Urinary bladder (tissue), 2 donors: ENCODE results near the gene CD37. TPM values are rescaled to one million over a fixed set of nuclear protein-coding genes. Genes with fewer than 3 reads are reported as not detected.

Experiments
- polyA plus RNA-seq: library from polyadenylated mRNA; stranded (reverse); fragments of 200-250 nt; gene quantifications from one replicate; pipeline ENCODE4 v1.2.3, GENCODE V29; 2013
- small RNA-seq: library from RNA; depleted of rRNA; stranded (forward); fragments of <200 nt; gene quantifications from one replicate; pipeline ENCODE3, GENCODE V24; 2014
- total RNA-seq: library from RNA; depleted of rRNA; stranded (reverse); fragments of >200 nt; gene quantifications from one replicate; pipeline ENCODE4 v1.2.3, GENCODE V29; 2014
- donor health status: healthy.

Gene CD37
- total and polyA plus RNA-seq, 2 donors = 6.5 to 12.4 TPM

Small RNA genes within 50 kb of the gene (small RNA-seq; reads per million reads assigned to genes)
- gene MIR4324 = not detected

Other genes starting within 250 kb of the CD37 start
- 166 TPM for gene SNRNP70, start 250.0 kb upstream of the CD37 start, total RNA-seq
- 191 TPM for gene SNRNP70, start 250.0 kb upstream of the CD37 start, polyA plus RNA-seq
- 4.7 TPM for gene LIN7B, start 221.0 kb upstream of the CD37 start, total RNA-seq
- gene LIN7B, start 221.0 kb upstream of the CD37 start, polyA plus RNA-seq = 18.5 TPM
- not detected for gene C19orf73, start 216.3 kb upstream of the CD37 start, total RNA-seq
- gene C19orf73, start 216.3 kb upstream of the CD37 start, polyA plus RNA-seq = 1.6 TPM
- gene PPFIA3, start 215.9 kb upstream of the CD37 start, total RNA-seq = 5.2 TPM
- 12.2 TPM for gene PPFIA3, start 215.9 kb upstream of the CD37 start, polyA plus RNA-seq
- gene HRC, start 180.0 kb upstream of the CD37 start, total RNA-seq = 5.2 TPM
- gene HRC, start 180.0 kb upstream of the CD37 start, polyA plus RNA-seq = 3.8 TPM
- 18.0 TPM for gene TRPM4, start 177.6 kb upstream of the CD37 start, total RNA-seq
- 18.8 TPM for gene TRPM4, start 177.6 kb upstream of the CD37 start, polyA plus RNA-seq
- gene SLC6A16, start 10.2 kb upstream of the CD37 start, total RNA-seq = 0.26 TPM
- 2.0 TPM for gene SLC6A16, start 10.2 kb upstream of the CD37 start, polyA plus RNA-seq
- gene TEAD2, start 27.0 kb downstream of the CD37 start, total RNA-seq = 21.1 TPM
- gene TEAD2, start 27.0 kb downstream of the CD37 start, polyA plus RNA-seq = 54.8 TPM
- not detected for gene DKKL1, start 28.5 kb downstream of the CD37 start, total RNA-seq
- 0.46 TPM for gene DKKL1, start 28.5 kb downstream of the CD37 start, polyA plus RNA-seq
- gene KASH5, start 52.8 kb downstream of the CD37 start, total RNA-seq = not detected
- not detected for gene KASH5, start 52.8 kb downstream of the CD37 start, polyA plus RNA-seq
- gene PTH2, start 88.0 kb downstream of the CD37 start, total RNA-seq = not detected
- not detected for gene PTH2, start 88.0 kb downstream of the CD37 start, polyA plus RNA-seq
- gene GFY, start 90.0 kb downstream of the CD37 start, total RNA-seq = not detected
- not detected for gene GFY, start 90.0 kb downstream of the CD37 start, polyA plus RNA-seq
- 0.85 TPM for gene SLC17A7, start 106.1 kb downstream of the CD37 start, total RNA-seq
- 2.1 TPM for gene SLC17A7, start 106.1 kb downstream of the CD37 start, polyA plus RNA-seq
- 49.6 TPM for gene PIH1D1, start 116.4 kb downstream of the CD37 start, total RNA-seq
- 69.6 TPM for gene PIH1D1, start 116.4 kb downstream of the CD37 start, polyA plus RNA-seq
- 14.2 TPM for gene ALDH16A1, start 117.8 kb downstream of the CD37 start, total RNA-seq
- gene ALDH16A1, start 117.8 kb downstream of the CD37 start, polyA plus RNA-seq = 34.7 TPM
- gene FLT3LG, start 138.8 kb downstream of the CD37 start, total RNA-seq = 3.4 TPM
- 18.8 TPM for gene FLT3LG, start 138.8 kb downstream of the CD37 start, polyA plus RNA-seq
- 2,198 TPM for gene RPL13A, start 152.2 kb downstream of the CD37 start, total RNA-seq
- gene RPL13A, start 152.2 kb downstream of the CD37 start, polyA plus RNA-seq = 3,726 TPM
- 1,853 TPM for gene RPS11, start 161.0 kb downstream of the CD37 start, total RNA-seq
- 3,946 TPM for gene RPS11, start 161.0 kb downstream of the CD37 start, polyA plus RNA-seq
- gene FCGRT, start 177.3 kb downstream of the CD37 start, total RNA-seq = 118 TPM
- 200 TPM for gene FCGRT, start 177.3 kb downstream of the CD37 start, polyA plus RNA-seq
- 50.2 TPM for gene RCN3, start 192.6 kb downstream of the CD37 start, total RNA-seq
- gene RCN3, start 192.6 kb downstream of the CD37 start, polyA plus RNA-seq = 31.2 TPM
- gene NOSIP, start 245.2 kb downstream of the CD37 start, total RNA-seq = 33.0 TPM
- 67.2 TPM for gene NOSIP, start 245.2 kb downstream of the CD37 start, polyA plus RNA-seq
- 1.6 TPM for gene PRRG2, start 245.9 kb downstream of the CD37 start, total RNA-seq
- 3.6 TPM for gene PRRG2, start 245.9 kb downstream of the CD37 start, polyA plus RNA-seq